GM23338 (cell line): ENCODE results near the gene TTBK2. TPM values are rescaled to one million over a fixed set of nuclear protein-coding genes. Genes with fewer than 3 reads are reported as not detected.

Experiments used
- ATAC-seq: fragments of 200-7000 bp; cut with Tn5 transposase; 3 replicates; pipeline ENCODE4 v1.9.1; 2020
- DNase-seq: peaks from one replicate; pipeline ENCODE4 v3.0.0-alpha.2; 2015; ENCODE audit warnings: low spot score
- H2AFZ ChIP-seq: fragments of 200-600 bp; sonication (generic); 2 replicates; pipeline ENCODE4 v1.8.0; 2016; ENCODE audit warnings: antibody characterized with exemption, mild to moderate bottlenecking, moderate library complexity
- H3F3A ChIP-seq: fragments of 200-600 bp; sonication (generic); replicated peaks from 2 replicates; pipeline ENCODE4 v1.8.0; 2017; ENCODE audit warnings: antibody characterized with exemption, mixed run types, low read depth
- H3K27ac ChIP-seq: fragments of 200-600 bp; sonication (generic); 2 replicates; pipeline ENCODE4 v1.6.1; 2016; ENCODE audit warnings: low read depth
- H3K27me3 ChIP-seq: fragments of 200-600 bp; sonication (generic); 2 replicates; pipeline ENCODE4 v1.8.0; 2016; ENCODE audit warnings: mild to moderate bottlenecking, mixed run types, moderate library complexity; ENCODE audit not compliant: insufficient read depth
- H3K36me3 ChIP-seq: fragments of 200-600 bp; sonication (generic); 2 replicates; pipeline ENCODE4 v1.8.0; 2016; ENCODE audit warnings: mild to moderate bottlenecking; ENCODE audit not compliant: insufficient read depth
- H3K4me1 ChIP-seq: fragments of 200-600 bp; sonication (generic); 2 replicates; pipeline ENCODE4 v1.8.0; 2016; ENCODE audit warnings: mild to moderate bottlenecking, moderate library complexity; ENCODE audit not compliant: insufficient read depth
- H3K4me2 ChIP-seq: fragments of 200-600 bp; sonication (generic); 2 replicates; pipeline ENCODE4 v1.7.1; 2017; ENCODE audit warnings: mixed run types
- H3K4me3 ChIP-seq: fragments of 200-600 bp; sonication (generic); 2 replicates; pipeline ENCODE4 v1.6.1; 2016; ENCODE audit warnings: mixed run types
- H3K79me2 ChIP-seq: fragments of 200-600 bp; sonication (generic); replicated peaks from 2 replicates; pipeline ENCODE4 v1.8.0; 2017; ENCODE audit warnings: mild to moderate bottlenecking; ENCODE audit not compliant: insufficient read depth
- H3K9me2 ChIP-seq: fragments of 200-600 bp; sonication (generic); 2 replicates; pipeline ENCODE4 v1.8.0; 2017; ENCODE audit not compliant: insufficient read depth
- H4K20me1 ChIP-seq: fragments of 200-600 bp; sonication (generic); replicated peaks from 2 replicates; pipeline ENCODE4 v1.8.0; 2017; ENCODE audit warnings: mild to moderate bottlenecking; ENCODE audit not compliant: insufficient read depth
- H3K27ac Mint-ChIP-seq: 2 replicates; pipeline ENCODE4 v1.8.0; 2020; ENCODE audit warnings: inconsistent platforms, mild to moderate bottlenecking, moderate library complexity, mixed read lengths
- H3K27me3 Mint-ChIP-seq: 3 replicates; pipeline ENCODE4 v1.8.0; 2022; ENCODE audit warnings: low read depth, mild to moderate bottlenecking, moderate library complexity, mixed read lengths, inconsistent platforms; ENCODE audit not compliant: insufficient read depth, poor library complexity
- H3K36me3 Mint-ChIP-seq: 3 replicates; pipeline ENCODE4 v1.8.0; 2021; ENCODE audit warnings: low read depth, mild to moderate bottlenecking, inconsistent platforms, moderate library complexity, mixed read lengths
- H3K4me1 Mint-ChIP-seq: 3 replicates; pipeline ENCODE4 v1.8.0; 2020; ENCODE audit warnings: mild to moderate bottlenecking, inconsistent platforms, mixed read lengths
- H3K4me3 Mint-ChIP-seq: 3 replicates; pipeline ENCODE4 v1.8.0; 2021; ENCODE audit warnings: moderate library complexity, mild to moderate bottlenecking, inconsistent platforms, mixed read lengths
- H3K9me3 Mint-ChIP-seq: 3 replicates; pipeline ENCODE4 v1.8.0; 2020; ENCODE audit warnings: moderate library complexity, mild to moderate bottlenecking, inconsistent platforms, mixed read lengths
- CREB1 ChIP-seq: fragments of 250-450 bp; sonication (Bioruptor Pico); IDR thresholded peaks from 2 replicates; pipeline ENCODE4 v1.5.0; 2020; ENCODE audit warnings: low read depth, mild to moderate bottlenecking, moderate library complexity
- ETS1 ChIP-seq: IDR thresholded peaks from 2 replicates; pipeline ENCODE4 v1.6.1; 2016; ENCODE audit warnings: antibody characterized with exemption
- EZH2 ChIP-seq: fragments of 200-600 bp; sonication (generic); IDR thresholded peaks from one replicate; pipeline ENCODE4 v1.8.0; 2017; ENCODE audit warnings: antibody characterized with exemption, mild to moderate bottlenecking, low read depth; ENCODE audit not compliant: unreplicated experiment
- EZH2phosphoT487 ChIP-seq: fragments of 200-600 bp; sonication (generic); IDR thresholded peaks from one replicate; pipeline ENCODE4 v1.8.1; 2018; ENCODE audit warnings: antibody characterized with exemption; ENCODE audit not compliant: unreplicated experiment
- NANOG ChIP-seq: IDR thresholded peaks from 2 replicates; pipeline ENCODE4 v1.6.1; 2016; ENCODE audit warnings: antibody characterized with exemption, borderline replicate concordance
- STAT1 ChIP-seq: IDR thresholded peaks from one replicate; pipeline ENCODE4 v1.6.1; 2016; ENCODE audit warnings: antibody characterized with exemption; ENCODE audit not compliant: unreplicated experiment
- ZNF462 ChIP-seq: fragments of 250-450 bp; sonication (Bioruptor Pico); IDR thresholded peaks from 2 replicates; pipeline ENCODE4 v1.5.0; 2020; ENCODE audit warnings: mild to moderate bottlenecking, moderate library complexity
- polyA plus RNA-seq: library from polyadenylated mRNA; unstranded; fragments of >200 nt; fragmentation: Nextera tagmentation; extraction: Ambion mirVana; gene quantifications from 2 replicates; pipeline ENCODE4 v1.2.1, GENCODE V29; 2016
- total RNA-seq: library from RNA; depleted of rRNA; stranded (reverse); fragments of >200 nt; shearing (Covaris generic); gene quantifications from 2 replicates; pipeline ENCODE4 v1.2.3, GENCODE V29; 2014

Gene TTBK2
- total and polyA plus RNA-seq, 2 experiments from 2014 or later, result 5.8 to 15.9 TPM

- TF ChIP-seq STAT1 (no peak), NANOG (no peak)
These were observed 56.9 kb downstream of the TTBK2 start (continued) for GRCh38 chr15:42863572-42864239.

- Mint-ChIP-seq H3K4me3 (no peak overlapping the region), H3K27ac (no peak overlapping the region), H3K36me3 (peaks cover 8% of the 10 kb centered on the region; the same call in 2 of the 3 replicates), H3K9me3 (peaks cover 4% of the 10 kb centered on the region; the same call in 1 of the 3 replicates), H3K27me3 (no peaks in the 10 kb centered on the region), H3K4me1 (no peaks in the 10 kb centered on the region)
- no peak overlapping the region for H3K4me2 ChIP-seq
- H3K4me1 ChIP-seq, result no peaks in the 10 kb centered on the region
- TF ChIP-seq CREB1, result no peak
- no peak for TF ChIP-seq EZH2phosphoT487
- TF ChIP-seq ZNF462 (CRISPR knock-in tag), result no peak
- TF ChIP-seq ETS1, result no peak
- no peak for TF ChIP-seq STAT1
- no peak for TF ChIP-seq EZH2
- no peaks in the 10 kb centered on the region for H3F3A ChIP-seq
- no peak overlapping the region for H3K4me3 ChIP-seq
- DNase-seq (no peak), ATAC-seq (no peak)
- no peak overlapping the region for H3K27ac ChIP-seq
- no peaks in the 10 kb centered on the region for H3K36me3 ChIP-seq
- H4K20me1 ChIP-seq, result 0 out of 2 replicates have a peak, but pooled peaks cover 2% of the 10 kb centered on the region
- no peaks in the 10 kb centered on the region for H3K79me2 ChIP-seq
- no peak overlapping the region for H2AFZ ChIP-seq
- no peaks in the 10 kb centered on the region for H3K9me2 ChIP-seq
- no peaks in the 10 kb centered on the region for H3K27me3 ChIP-seq
These were observed 61.4 kb downstream of the TTBK2 start for GRCh38 chr15:42858999-42859789.
